Hematopoietic multipotent progenitor cell treated with erythropoietin and hydrocortisone succinate and interleukin-3 and kit ligand, for 8 days (in vitro differentiated cells): ENCODE results near the gene LYVE1.

Experiments used
- DNase-seq: peaks from one replicate; pipeline ENCODE4 v3.0.0-alpha.2; 2015

Gene LYVE1

GRCh38 chr11:10590218-10590915 lies 21.9 kb upstream of the LYVE1 start:
- DNase-seq: no peak

- peak; percentile 36 for DNase-seq
Measured at GRCh38 chr11:10588904-10589303, 20.4 kb upstream of the LYVE1 start.

GRCh38 chr11:10587995-10588394 lies 19.5 kb upstream of the LYVE1 start:
- no peak for DNase-seq

- DNase-seq: no peak
Measured at GRCh38 chr11:10587388-10587787, 18.9 kb upstream of the LYVE1 start.

GRCh38 chr11:10584071-10584501 lies 15.6 kb upstream of the LYVE1 start:
- DNase-seq: peak; percentile 35

GRCh38 chr11:10581481-10582019 lies 13.1 kb upstream of the LYVE1 start:
- peak; percentile 7 for DNase-seq

GRCh38 chr11:10580623-10581022 lies 12.2 kb upstream of the LYVE1 start:
- DNase-seq: no peak

- no peak for DNase-seq
Measured at GRCh38 chr11:10579700-10580099, 11.2 kb upstream of the LYVE1 start.

- no peak for DNase-seq
Measured at GRCh38 chr11:10576035-10576398, 7.6 kb upstream of the LYVE1 start.

GRCh38 chr11:10575346-10576034 lies 7.0 kb upstream of the LYVE1 start:
- no peak for DNase-seq

GRCh38 chr11:10573556-10573955 lies 5.1 kb upstream of the LYVE1 start:
- no peak for DNase-seq

GRCh38 chr11:10573028-10573427 lies 4.6 kb upstream of the LYVE1 start:
- no peak for DNase-seq

- no peak for DNase-seq
Measured at GRCh38 chr11:10572533-10572932, 4.1 kb upstream of the LYVE1 start.

GRCh38 chr11:10567446-10567845 lies 1.0 kb downstream of the LYVE1 start:
- DNase-seq: no peak

GRCh38 chr11:10566257-10566957 lies 2.1 kb downstream of the LYVE1 start:
- no peak for DNase-seq

GRCh38 chr11:10565493-10565892 lies 3.0 kb downstream of the LYVE1 start:
- no peak for DNase-seq

- DNase-seq: no peak
Measured at GRCh38 chr11:10564696-10565318, 3.7 kb downstream of the LYVE1 start.

GRCh38 chr11:10564030-10564429 lies 4.4 kb downstream of the LYVE1 start:
- no peak for DNase-seq

- no peak for DNase-seq
Measured at GRCh38 chr11:10561947-10562346, 6.5 kb downstream of the LYVE1 start.

GRCh38 chr11:10561043-10561818 lies 7.2 kb downstream of the LYVE1 start:
- DNase-seq: no peak

- no peak for DNase-seq
Measured at GRCh38 chr11:10558288-10558687, 10.2 kb downstream of the LYVE1 start.

- DNase-seq: no peak
Measured at GRCh38 chr11:10556590-10556989, 11.9 kb downstream of the LYVE1 start.
